Activated CD4-positive, alpha-beta T cell treated with anti-CD3 and anti-CD28 coated beads for 4 hours (primary cell): Measurements from ENCODE around the gene MAST2.
"Not testable (repeated sequence)": the region's sequence is repeated elsewhere in the genome, so short reads cannot be mapped to it uniquely, and the experiment has no call there.

ENCODE experiments used
- DNase-seq, 2 donors: peaks; one replicate each; pipeline ENCODE4 v3.0.0-alpha.2; 2020

The MAST2 gene

DNA sequence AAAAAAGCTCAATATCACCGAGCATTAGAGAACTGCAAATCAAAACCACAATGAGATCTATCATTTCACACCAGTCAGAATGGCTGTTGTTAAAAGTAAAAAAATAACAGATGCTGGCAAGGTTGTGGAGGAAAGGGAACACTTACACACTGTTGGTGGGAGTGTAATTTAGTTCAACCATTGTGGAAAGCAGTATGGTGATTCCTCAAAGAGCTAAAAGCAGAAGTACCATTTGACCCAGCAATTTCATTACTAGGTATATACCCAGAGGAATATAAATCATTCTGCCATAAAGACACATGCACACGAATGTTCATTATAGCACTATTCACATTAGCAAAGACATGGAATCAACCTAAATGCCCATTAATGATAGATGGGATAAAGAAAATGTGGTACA lies 146.1 kb downstream of the MAST2 start:
- not testable (repeated sequence) for DNase-seq

GRCh38 chr1:45952072-45952471 lies 148.7 kb downstream of the MAST2 start:
- no peak for DNase-seq

DNA sequence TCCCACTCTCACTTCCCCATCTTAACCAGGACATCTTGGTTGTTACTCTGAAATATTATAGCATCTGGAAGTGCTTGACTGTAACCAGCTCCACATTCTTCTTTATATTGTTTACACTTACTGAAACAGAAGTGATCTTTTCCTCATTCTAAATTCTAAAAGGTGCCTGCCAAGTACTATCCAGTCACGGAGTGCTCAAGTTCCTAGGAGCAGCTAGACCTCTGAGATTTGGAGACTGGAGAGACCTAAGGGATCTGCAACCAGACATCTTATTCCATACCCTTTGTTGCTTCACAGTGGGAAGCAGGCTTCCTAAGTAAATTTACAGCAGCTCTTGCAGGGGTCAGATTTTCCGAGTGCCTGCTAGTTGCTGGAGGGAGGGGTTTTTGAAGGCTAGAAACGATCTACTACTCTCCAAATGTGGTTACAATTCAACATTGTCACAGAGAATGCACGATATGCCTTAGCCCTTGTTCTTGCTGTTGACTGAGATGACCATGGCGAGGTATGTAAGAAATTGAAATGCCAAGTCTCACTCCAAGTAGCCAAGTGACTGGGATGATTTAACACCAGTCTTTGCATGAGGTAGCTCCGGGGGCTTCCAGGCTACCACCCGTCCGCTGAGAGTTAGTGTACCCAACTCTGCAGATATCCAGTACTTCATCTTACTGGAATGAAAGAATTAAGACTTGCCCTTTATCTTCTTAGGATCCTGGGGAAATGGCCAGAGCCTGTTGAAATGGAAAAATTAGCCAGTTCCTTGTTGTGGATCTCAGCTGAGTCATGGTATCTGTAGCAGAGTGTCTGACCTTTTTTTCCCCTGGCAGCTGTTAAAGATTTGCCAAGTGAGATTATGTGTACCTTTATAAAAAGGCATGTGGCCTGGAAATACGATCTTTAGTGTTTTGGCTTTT lies 150.8 kb downstream of the MAST2 start:
- DNase-seq = no peak

DNA sequence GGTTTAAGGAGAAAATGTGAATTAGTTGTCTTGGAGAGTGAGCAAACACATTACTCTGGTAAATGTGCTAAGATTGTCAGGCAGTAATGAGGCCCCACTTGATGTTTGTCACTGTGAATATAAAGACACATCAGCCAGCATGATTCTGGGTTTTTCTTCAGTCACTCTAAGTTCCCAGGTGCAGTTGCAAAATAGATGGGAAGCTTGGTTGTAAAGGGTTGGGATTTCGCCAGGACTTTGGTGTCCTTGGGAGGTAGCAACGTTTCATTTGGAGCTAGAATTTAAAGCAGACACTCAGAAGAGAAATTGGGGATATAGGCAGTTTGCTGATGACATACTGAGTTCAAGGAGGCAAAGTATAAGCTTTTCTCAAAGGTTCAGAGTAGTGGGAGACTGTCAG lies 154.3 kb downstream of the MAST2 start:
- DNase-seq = no peak

DNA sequence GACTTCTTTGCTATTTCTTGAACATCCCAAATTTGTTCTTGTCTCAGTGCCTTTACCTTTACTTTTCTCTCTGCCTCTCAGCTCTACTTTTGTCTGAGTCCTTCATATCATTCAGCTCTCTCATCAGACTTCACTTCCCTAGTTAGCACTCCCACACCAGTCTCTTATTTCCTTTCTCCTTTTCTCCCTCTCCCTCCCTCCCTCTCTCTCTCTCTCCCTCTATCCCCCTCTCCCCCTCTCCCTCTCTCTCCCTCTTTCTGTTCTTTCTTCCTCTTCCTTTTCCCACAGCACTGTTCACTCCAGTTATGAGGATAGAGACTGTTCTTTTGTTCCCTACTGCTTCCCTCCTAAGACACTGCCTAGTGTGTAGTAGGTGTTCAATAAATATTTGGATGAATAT lies 154.9 kb downstream of the MAST2 start:
- no peak for DNase-seq

DNA sequence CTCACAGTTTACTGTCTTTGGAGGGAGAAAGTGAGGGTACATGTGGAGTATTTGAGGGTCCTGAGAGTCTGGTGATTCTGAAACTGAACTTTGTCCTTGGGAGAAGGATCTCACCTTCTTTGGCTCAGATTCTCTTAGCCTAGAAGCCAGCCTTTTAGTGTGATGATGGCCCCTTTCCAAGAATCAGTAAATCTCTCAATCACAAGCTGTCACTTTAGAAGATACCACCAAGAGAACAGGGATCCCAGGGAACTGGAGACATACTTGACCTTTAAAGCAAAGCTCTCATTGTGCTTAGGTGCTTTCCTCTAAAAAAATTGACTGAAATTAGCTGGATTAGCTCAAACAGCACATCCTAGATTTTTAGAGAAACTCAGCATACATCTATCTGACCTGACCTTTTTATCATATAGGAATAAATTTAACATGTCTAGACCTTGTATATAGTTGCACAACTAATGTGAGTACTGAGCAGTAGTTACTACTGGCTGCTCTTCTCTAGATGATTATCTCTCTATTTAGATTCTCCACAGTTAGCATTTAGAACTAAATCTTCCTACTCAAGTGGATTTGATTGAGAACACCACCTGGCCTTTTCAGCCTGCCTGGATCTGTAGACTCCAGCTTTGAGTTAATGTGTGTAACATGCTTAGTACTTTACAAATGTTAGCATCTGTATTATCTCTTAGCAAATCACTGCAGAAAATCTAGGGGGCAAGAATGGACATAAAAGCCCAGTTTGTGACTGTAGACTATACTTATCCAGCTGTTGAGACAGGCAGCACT lies 157.7 kb downstream of the MAST2 start:
- no peak for DNase-seq

DNA sequence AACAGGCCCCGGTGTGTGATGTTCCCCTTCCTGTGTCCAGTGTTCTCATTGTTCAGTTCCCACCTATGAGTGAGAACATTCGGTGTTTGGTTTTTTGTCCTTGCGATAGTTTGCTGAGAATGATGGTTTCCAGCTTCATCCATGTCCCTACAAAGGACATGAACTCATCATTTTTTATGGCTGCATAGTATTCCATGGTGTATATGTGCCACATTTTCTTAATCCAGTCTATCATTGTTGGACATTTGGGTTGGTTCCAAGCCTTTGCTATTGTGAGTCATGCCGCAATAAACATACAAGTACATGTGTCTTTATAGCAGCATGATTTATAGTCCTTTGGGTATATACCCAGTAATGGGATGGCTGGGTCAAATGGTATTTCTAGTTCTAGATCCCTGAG lies 158.5 kb downstream of the MAST2 start:
- not testable (repeated sequence) for DNase-seq

GRCh38 chr1:45968941-45969666 lies 165.7 kb downstream of the MAST2 start:
- no peak for DNase-seq

DNA sequence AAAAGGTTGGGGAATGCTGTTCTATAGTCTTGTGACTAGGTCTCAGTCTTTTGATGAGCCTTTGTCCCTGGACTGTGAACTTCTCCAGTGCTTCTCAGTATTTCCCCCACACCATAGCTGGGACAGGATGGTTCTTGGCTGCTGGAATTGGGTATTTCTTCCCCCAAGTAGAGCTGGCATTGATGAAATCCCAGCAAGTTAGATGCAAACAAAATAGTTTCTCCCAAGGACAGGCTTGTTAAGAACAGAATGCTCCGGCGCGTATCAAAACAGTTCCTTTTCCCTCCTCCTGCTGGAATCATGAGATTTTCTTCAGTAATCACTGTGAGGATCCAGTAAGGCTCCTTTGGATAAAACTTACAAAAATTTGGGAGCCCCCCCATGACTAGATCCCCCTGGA lies 166.5 kb downstream of the MAST2 start:
- DNase-seq = no peak

GRCh38 chr1:45971335-45971734 lies 167.9 kb downstream of the MAST2 start:
- no peak for DNase-seq

DNA sequence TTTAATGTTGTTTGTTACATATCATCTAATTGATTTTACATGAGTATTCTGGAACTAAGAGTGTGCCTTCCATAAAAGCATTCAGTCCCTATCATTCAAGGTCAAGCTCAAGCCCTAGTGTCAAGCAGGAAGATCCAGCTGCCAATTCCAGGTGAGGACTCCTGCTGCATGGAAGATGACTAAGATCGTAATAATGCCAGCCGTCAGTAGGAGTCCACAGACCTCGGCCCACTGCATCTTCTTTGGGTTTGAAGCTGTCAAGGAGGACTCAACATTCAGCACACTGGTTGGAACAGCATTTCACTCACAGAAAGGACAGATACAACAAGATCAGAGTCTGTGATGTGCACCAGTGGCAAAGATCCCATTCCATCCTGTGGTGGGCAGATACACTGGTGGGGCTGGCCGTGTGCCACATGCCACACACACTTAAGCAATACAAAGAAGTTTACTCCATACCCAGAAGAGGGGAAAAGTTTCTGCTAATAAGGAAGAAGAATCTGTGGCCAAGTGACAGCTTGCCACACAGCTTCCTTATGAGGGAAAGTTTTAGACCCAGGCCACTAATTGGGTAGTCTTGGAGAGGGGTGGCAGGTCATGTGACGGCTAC lies 168.6 kb downstream of the MAST2 start:
- DNase-seq = no peak

DNA sequence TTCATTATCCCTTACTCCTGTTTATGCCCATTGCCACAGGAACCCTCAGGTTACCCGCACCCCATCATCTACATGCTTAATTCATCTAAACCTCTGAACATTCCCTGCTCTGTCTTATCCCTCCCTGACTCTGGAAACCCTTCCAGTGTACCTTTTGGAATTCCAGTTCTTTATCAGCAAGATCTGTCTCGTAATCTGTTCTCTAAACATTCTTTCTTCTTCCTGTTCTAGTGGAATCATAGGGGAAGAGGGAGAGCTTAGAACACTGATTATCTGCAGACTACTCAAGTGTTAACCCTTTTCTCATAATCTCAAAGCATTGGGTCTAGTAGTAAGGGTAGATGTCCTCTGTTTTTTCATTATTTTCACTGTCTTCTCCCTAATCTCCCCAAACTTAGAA lies 169.2 kb downstream of the MAST2 start:
- no peak for DNase-seq

DNA sequence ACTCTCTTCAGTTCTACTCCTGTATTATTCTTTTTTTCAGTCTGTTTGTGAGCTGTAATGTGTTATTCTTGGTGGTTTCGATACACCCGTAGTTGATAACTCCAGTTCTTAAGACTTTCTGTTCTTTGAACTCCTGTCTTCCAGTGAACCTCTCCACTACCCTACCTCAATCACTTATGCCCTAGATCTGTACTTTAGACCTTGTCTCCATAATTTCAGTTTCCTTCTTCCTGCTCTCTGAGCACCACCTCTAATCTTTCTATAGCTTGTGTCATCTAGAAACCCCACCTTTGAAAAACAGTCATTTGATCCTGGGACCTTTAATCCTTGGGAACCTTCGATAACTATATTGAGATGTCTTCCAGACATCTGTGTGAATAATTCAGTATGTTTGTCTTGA lies 169.7 kb downstream of the MAST2 start:
- no peak for DNase-seq

- no peak for DNase-seq
Observed at GRCh38 chr1:45974541-45975269, 171.3 kb downstream of the MAST2 start.

GRCh38 chr1:45976623-45977022 lies 173.2 kb downstream of the MAST2 start:
- no peak for DNase-seq

GRCh38 chr1:45979074-45979777 lies 175.8 kb downstream of the MAST2 start:
- DNase-seq = no peak

- no peak for DNase-seq
Observed at GRCh38 chr1:45979778-45980176, 176.4 kb downstream of the MAST2 start.

DNA sequence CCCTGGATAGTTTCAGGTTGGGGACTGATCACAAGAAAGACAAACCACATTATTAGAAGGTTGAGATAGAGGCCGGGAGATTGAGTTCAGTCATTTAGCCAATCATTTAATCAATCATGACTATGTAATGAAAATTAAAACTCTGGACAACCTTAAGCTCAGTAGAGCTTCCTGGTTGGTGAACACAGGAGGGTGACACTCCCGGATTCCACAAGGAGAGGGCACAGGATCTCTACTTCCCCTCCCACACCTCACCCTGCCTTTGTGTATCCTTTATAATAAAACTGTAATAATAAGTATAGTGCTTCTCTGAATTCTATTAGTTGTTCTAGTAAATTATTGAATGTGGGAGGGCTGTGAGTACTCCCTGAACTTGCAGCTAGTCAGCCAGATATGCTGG lies 178.9 kb downstream of the MAST2 start:
- DNase-seq = no peak

GRCh38 chr1:45983967-45984366 lies 180.6 kb downstream of the MAST2 start:
- DNase-seq = no peak

- DNase-seq = no peak
Observed at GRCh38 chr1:45987204-45987603, 183.8 kb downstream of the MAST2 start.

DNA sequence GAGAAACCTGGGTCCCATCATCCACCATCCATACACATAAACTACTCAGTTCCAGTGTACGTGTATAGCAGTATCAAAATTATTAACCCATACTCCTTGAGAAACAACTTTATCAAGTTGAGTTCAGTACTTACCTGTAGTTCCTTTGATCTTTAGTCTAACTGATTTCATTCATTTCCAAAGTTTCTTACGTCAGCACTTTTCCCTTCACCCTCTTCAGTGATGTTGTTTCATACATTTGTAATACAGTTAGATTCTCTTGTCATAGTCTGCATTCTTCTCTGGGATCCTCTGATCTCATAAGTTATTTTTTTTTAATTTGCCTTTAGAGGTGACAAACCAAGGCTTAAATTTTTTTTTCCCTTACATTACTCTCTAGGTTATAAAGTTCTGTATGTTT lies 185.8 kb downstream of the MAST2 start:
- no peak for DNase-seq

GRCh38 chr1:45994423-45994822 lies 191.0 kb downstream of the MAST2 start:
- DNase-seq = no peak
